Hematopoietic multipotent progenitor cell treated with erythropoietin and hydrocortisone succinate and interleukin-3 and kit ligand, for 4 days (in vitro differentiated cells): ENCODE results near the gene PODXL.
"Not testable (repeated sequence)": the region's sequence is repeated elsewhere in the genome, so short reads cannot be mapped to it uniquely, and the experiment has no call there.

ENCODE experiments used
- DNase-seq: peaks from one replicate; pipeline ENCODE4 v3.0.0-alpha.2; 2015

Gene PODXL

DNA sequence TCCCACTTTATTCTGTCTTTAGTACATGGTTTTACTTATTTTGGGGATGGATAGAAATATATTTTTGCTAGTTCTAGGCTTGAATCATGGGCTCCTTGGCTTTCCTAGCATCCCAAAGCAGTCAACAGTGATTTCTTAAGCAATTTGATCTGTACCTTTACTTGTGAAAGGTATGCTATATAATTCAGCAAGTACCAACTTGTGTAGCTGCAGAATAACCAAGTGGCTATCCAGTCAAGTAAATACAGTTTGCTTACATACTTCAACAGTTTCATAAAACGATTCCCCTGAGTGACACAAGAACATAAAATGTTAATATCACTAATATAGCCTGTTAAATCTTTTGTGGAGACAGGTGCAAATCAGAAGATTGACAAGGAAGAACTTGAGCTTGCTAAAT, 67.2 kb downstream of the PODXL start:
- DNase-seq, result no peak

DNA sequence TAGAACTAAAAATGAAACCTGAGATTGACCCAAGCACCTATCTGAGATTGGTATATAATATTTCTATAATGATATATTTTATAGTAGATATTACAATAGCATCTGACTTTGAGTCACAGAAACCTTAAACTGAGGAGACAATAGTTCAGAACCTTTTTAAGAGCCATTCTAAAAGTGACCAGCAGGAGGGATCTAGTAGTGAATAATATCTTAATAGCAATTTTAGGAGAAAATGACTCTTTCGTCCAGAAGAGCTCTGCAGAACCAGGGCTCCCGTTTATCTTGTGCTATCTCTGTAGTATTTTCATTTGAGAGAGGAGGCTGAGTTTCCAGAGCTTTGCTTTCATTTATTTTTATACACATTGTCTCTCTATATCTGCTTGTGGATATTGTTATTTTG, 68.1 kb downstream of the PODXL start:
- peak; percentile 47 for DNase-seq

DNA sequence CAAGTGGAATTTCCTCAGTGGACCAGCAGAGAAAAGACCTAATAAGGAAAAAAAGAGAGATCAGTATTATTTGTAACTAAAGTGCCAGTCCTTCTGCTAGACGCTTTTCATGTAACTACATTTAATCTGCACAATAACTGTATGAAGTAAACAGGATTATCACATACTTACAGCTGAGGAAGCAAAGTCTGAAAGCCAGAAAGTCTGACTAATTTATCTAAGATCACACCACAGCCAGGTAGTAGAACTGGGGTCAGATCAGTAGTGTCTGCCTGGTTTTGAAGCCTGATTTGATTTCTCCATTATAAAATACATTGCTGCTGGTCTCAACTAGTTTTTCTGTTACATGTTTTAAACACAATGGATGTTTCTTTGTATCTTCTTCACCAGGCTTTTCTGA, 69.2 kb downstream of the PODXL start:
- no peak for DNase-seq

DNA sequence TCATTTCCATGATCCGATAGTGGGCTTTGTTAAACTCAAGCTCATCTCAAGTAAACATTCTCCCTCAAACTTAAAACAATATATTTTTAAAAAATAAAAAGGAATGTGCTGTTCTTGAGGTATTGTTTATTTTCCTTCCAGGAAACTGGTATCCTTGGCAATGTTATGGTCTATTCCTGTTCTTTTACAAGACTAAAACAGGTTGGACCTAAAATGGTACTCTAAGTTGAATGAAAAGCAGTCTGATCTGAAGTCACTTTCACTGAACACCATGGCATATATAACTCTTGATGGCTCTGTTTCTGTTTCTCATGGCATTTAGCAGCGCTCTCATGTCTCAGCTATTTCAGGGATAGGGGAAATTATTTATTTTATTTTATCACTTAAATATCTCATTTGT, 70.1 kb downstream of the PODXL start:
- no peak for DNase-seq

DNA sequence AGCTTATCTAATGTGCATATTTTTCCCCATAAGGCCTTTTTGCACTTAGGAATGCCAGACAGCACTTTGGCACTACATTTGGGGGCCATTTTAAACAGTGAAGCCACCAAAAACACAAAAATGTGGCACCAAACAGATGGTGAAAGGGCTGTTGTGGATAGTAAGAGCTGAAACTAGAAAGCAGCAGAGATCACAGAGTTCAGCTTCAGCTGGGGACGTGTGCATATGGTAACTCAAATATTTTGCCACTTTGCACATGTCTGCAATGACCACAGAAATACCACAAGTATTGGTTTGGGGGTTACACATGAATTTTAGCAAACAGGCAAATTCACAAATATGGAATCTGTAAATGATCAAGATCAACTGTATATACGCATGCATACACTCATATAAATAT, 72.8 kb downstream of the PODXL start:
- no peak for DNase-seq

DNA sequence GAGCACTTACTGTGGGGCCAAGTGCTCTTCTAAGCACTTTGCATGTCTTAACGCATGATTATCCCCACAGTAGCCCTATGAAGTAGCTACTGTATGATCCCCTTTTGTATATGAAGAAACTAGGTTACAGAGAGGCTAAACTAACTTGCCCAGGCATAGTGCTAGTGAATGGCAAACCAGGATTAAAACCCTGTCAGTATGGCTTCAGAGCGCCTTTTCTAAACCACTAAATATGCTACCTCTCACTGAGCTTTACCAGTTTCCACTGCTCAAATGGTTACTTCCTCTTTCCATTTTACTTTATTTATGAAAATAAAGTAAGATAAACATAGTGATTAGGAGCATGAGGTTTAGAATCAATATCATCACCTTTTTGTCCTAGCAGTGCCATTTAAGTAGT, 73.6 kb downstream of the PODXL start:
- peak; percentile 22 for DNase-seq

DNA sequence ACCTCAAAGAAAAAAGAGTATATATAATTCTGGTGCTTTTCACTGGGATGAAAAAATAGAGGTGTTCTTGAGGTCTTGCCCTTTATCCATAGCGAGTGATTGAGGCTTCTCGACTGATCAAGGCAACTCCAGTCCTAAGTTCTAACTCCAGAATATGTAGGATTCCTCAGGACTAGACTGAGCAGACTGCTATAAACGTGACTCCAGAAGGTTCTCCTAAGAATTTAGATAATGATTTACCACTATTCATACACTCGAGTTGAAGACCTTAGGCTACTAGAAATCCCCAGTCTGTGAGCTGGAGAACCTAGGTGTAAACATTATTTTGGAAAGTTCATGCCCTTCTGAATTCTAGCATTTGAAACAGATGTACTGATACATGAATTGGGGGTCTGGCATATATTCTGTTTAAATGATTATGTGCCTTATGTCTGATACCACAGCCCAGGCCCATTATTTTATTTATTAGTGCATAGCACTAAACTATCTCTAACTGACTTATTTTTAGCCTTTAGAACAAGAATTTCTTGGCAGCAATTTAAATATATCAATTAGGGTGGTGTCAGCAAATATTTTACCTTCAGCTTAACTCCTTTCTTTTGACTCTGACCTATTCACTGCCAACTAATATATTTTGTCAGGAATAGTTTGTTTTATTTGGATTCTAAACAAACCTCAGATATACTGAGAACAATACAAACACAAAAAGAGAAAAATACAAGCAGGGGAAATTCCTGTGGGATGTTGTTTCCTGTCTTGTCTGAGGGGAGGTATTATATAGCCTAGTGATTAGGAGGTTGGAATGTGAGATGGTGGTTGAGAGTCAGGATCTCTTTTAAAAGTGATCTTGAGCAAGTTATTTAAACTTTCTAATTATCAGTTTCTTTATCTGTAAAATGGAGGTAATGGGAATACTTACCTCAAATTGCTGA, 75.8 kb downstream of the PODXL start:
- DNase-seq, result no peak

DNA sequence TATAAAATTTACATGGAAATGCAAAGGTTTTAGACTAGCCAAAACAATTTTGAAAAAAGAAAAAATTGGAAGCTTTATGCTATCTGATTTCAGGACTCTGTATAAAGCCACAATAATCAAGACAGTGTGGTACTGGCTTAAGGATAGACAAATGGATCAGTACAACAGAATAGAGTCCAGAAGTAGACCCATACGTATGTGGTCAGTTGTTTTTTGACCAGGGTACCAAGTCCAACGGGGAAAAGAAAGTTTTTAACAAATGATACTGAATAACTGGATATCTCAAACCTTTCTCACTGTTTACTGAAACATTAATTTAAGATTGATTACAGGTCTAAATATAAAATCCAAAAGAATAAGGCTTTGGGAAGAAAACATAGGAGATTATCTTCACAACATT, 79.7 kb downstream of the PODXL start:
- no peak for DNase-seq

DNA sequence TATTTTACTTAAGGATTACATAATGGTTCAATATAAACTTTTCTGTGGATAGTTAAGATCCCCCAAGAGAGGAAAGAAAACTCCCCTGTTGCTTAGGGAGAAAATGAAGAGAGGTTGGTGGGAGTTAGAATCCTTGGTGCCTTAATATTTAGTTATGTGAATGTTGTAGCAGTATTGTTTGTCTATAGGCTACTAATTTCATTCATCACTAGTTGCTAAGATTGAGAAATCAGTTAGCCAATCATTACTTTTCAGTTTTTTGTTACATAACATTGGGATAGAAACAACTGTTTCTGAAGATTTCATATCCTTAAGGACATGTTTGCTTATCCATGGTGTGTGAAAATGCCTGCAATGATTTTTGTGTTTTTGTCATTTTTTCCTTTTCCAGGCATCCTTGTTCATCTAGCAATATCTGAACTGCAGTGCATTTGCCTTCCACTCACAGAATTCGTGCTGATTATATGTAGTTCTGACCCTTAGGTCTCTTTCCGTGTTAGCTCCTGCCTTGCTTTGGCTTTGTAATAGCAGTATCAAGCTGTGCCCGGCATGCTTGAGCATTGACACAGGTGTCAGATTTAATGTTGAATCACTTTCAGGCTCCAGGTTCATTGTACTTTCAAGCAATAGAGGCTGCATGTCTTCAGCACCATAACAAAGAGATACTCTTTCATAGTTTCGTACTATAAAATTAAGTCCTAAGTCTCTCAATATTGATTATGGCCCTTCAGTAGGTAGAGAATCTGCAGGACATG, 85.0 kb downstream of the PODXL start:
- no peak for DNase-seq

DNA sequence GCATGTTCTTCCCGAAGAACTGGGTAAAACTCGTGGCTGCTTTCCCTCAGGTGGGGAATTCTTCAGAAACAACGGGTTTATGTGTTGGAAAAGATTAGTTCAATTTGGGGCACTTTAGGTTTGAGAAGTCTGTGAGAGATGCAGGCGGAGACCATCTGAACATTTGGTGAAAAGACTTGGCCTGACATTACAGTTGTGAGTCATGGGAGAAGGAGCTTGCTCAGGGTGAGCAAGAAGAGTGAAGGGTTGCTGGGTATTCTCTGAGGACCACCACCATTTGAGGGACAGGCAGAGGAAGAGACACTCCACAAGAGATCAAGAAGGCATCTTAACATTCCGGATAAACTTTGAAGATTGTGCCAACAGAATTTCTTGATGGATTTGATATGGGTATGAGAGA, 88.6 kb downstream of the PODXL start:
- DNase-seq, result no peak

DNA sequence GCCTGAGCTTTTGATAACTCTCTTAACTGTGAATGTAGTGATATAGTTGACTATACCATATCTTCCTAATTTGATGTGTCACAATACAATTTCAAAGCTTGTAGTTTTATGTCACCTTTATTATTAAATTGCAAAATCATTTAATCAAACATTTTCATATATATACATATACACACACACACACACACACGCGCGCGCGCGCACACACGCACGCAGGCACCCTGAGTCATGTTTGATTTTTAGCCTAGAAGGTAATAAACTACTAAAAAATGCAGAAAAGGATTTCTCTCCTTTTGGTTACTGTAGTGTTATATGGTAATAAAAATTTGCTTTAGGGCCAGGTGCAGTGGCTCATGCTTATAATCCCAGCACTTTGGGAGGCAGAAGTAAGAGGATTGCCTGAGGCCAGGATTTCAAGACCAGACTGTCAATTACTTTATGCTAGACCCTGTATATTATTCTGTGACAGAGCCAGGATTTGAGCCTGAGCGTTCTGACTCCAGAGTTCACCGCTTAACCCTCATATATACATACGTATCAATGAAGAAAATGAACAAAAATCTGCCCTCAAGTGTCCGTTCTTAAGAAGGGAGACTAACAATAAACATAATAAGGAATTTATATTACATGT, 89.6 kb downstream of the PODXL start:
- no peak for DNase-seq

DNA sequence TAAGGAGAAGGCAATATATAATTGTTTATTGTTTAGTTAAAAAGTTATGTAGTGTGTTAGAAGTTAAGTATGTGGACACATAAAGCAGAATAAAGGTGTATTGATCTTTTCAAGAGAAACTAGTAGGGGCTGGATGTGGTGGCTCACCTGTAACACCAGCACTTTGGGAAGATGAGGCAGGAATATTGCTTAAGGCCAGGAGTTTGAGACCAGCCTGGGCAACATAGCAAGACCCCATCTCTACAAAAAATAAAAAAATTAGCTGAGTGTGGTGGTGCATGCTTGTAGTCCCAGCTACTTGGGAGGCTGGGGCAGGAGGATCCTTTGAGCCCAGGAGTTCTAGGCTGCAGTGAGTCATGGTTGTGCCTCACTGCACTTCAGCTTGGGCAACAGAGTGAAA, 93.7 kb downstream of the PODXL start:
- not testable (repeated sequence) for DNase-seq

DNA sequence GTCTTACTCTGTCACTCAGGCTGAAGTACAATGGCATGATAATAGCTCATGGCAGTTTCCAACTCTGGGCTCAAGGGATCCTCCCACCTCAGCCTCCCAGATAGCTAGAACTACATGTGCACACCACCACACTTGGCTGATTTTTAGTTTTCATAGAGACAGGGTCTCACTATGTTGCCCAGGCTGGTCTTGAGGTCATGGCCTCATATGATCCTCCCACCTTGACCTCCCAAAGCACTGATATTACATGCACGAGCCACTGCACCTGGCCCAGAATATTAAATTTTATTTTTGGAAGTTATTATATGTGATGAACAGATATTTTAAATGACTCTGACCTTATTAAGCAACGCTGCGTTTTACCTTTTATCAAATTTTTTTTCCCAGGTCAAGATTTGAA, 94.4 kb downstream of the PODXL start:
- no peak for DNase-seq

DNA sequence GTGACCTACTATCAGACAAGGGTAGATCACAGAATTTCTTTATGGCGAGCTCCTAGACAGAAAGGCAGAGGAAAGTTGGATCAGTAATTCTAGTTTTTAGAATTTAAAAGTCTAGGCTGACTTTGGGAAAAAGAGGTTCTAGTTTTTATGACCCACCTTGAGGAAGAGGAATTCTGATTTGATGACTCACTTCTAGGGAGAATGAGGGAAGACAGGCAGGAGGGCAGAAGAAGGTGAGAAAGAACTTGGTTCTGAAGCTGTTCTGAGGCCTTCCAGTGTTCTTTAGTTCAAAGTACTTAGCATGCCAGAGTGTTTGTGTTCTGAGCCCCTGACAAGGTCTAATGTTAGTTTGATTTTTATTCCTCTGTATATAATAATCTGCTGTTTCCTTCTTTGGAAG, 97.2 kb downstream of the PODXL start:
- DNase-seq, result no peak

DNA sequence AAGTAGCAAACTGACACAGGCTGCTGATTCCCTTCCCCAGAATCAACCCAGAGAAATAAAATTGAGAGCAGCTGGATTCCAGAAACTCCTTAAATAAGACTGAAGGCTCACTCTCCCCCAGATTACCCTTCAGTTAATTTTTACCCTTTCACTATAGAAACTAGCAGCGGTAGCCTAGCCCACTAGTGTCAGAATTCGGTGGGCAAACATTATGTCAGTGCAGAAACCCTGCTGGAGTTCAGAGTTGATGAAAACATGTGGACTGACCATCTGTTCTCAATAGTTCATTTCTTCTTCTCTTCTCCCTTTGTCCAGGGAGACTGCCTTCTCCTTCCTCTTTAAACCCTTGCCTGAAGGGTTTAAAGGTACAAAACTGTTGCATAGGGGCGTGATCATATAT, 100.1 kb downstream of the PODXL start:
- no peak for DNase-seq

DNA sequence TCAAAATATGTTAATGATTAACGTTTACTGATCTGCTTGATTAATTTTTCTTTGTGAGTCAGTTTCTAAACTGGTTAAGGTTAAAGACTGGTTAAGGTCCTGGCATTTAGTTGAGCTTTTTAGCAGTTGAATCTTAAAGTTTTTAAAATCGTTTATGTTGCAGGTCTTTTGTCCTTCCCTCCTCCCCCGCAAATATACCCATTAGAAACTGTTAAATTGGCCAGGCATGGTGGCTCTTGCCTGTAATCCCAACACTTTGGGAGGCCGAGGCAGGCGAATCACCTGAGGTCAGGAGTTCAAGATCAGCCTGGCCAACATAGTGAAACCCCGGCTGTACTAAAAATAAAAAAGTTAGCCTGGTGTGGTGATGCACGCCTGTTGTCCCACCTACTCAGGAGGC, 100.9 kb downstream of the PODXL start:
- no peak for DNase-seq

DNA sequence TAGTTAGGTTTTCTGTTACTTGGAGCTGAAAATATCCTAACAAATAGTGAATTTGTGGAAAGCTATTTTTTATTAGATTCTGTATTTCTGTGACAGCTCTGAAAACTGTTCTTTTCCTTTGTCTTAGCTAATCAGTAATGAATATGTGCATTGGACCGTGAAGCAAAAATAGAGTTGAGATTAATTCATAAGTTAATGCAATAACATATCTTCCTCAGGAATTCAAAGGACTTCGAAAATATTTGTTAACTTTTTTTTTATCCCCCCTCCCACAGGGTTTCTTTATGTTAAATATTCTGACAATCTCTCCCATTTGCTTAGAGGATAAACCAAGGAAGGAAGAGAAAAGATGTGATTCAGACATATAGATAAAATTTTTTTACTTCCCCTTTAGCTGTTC, 101.4 kb downstream of the PODXL start:
- peak; percentile 11 for DNase-seq

DNA sequence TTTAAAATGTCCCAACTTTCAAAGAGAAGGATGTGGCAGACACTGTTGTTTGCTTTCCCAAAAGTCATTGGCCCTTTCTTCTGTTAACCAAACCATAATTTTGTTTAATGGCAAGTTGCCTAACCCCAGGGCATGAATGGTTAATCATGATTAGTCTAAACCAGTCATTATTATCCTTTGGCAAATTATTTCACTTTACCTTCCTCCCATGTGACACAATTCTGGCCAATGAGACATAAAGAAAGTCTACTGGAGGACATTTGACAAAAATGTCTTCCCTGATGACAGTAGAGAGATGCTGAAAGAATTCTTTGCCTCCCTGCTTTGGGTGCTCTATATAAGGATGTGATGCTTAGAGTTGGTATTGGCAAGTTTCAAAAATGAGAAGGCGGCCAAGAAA, 101.9 kb downstream of the PODXL start:
- peak; percentile 2 for DNase-seq
